H1 (cell line): Measurements from ENCODE around the gene CNOT8.

ENCODE experiments used
- ATF2 ChIP-seq: IDR thresholded peaks from 2 replicates; pipeline ENCODE4 v1.6.1; 2012; ENCODE audit warnings: low read length, inconsistent platforms
- BRCA1 ChIP-seq: IDR thresholded peaks from 2 replicates; pipeline ENCODE4 v1.6.1; 2012; ENCODE audit warnings: low read depth, low read length, improper control_type of control experiment
- CEBPB ChIP-seq: IDR thresholded peaks from 2 replicates; pipeline ENCODE4 v1.6.1; 2012; ENCODE audit warnings: low read depth, low read length
- CTCF ChIP-seq, 3 experiments: IDR thresholded peaks; 1 replicate in 2 of 3; 2 replicates in 1 of 3; pipeline versions ENCODE4 v1.5.1 to v1.6.1; 2011; ENCODE audit warnings: low read length in 3 of 3, mild to moderate bottlenecking in 3 of 3, inconsistent platforms in 2 of 3, low read depth in 1 of 3, moderate library complexity in 1 of 3; ENCODE audit not compliant: insufficient read depth in 1 of 3; ENCODE audit errors: control extremely low read depth in 1 of 3
- EP300 ChIP-seq, 2 experiments: IDR thresholded peaks; 1 replicate in 1 of 2; 2 replicates in 1 of 2; pipeline ENCODE4 v1.6.1; 2011 to 2012; ENCODE audit warnings: low read depth in 2 of 2, low read length in 2 of 2, mild to moderate bottlenecking in 2 of 2, borderline replicate concordance in 1 of 2, inconsistent platforms in 1 of 2, moderate library complexity in 1 of 2
- EZH2 ChIP-seq: fragments of 200-600 bp; sonication (generic); IDR thresholded peaks from 2 replicates; pipeline ENCODE4 v1.7.1; 2012; ENCODE audit warnings: low read depth, mild to moderate bottlenecking, moderate library complexity, low read length, inconsistent platforms; ENCODE audit not compliant: severe bottlenecking
- GABPA ChIP-seq: IDR thresholded peaks from 2 replicates; pipeline ENCODE4 v1.6.1; 2011; ENCODE audit warnings: mild to moderate bottlenecking, low read length, moderate library complexity, borderline replicate concordance; ENCODE audit not compliant: insufficient read depth
- MAFK ChIP-seq: IDR thresholded peaks from 2 replicates; pipeline ENCODE4 v1.6.1; 2012; ENCODE audit warnings: low read depth, mild to moderate bottlenecking, improper control_type of control experiment, low read length
- POLR2A ChIP-seq, 2 experiments: IDR thresholded peaks; 1 replicate in 1 of 2; 2 replicates in 1 of 2; pipeline ENCODE4 v1.6.1; 2011; ENCODE audit warnings: low read depth in 2 of 2, low read length in 2 of 2, mild to moderate bottlenecking in 2 of 2; ENCODE audit errors: control extremely low read depth in 1 of 2
- RNF2 ChIP-seq: fragments of 200-900, 300-1000 bp; sonication (generic); IDR thresholded peaks from 2 replicates; pipeline ENCODE4 v1.7.1; 2016; ENCODE audit warnings: borderline replicate concordance, low read depth, mild to moderate bottlenecking, antibody characterized with exemption, low read length; ENCODE audit not compliant: poor library complexity, severe bottlenecking; ENCODE audit errors: missing control alignments
- RXRA ChIP-seq: IDR thresholded peaks from 2 replicates; pipeline ENCODE4 v1.6.1; 2011; ENCODE audit warnings: low read depth, mild to moderate bottlenecking, low read length, moderate library complexity; ENCODE audit not compliant: insufficient read depth
- SIN3A ChIP-seq, 2 experiments: IDR thresholded peaks in 1 of 2; conservative IDR thresholded peaks in 1 of 2; 2 replicates each; pipeline ENCODE4 v1.6.1; 2011 to 2012; ENCODE audit warnings: low read length in 2 of 2, improper control_type of control experiment in 1 of 2, low read depth in 1 of 2, mild to moderate bottlenecking in 1 of 2
- USF2 ChIP-seq: IDR thresholded peaks from 2 replicates; pipeline ENCODE4 v1.6.1; 2011; ENCODE audit warnings: low read length, improper control_type of control experiment

GRCh38 chr5:154895606-154896561, 37.5 kb downstream of the CNOT8 start:
- TF ChIP-seq POLR2A (IDR thresholded peaks at IDR 0.05; ENCODE audit: control extremely low read depth in 1 of 2, low read depth in 2 of 2, low read length in 2 of 2) (no peak), RNF2 (no peak), RXRA (no peak), GABPA (no peak), EZH2 (no peak), CTCF (IDR thresholded peaks at IDR 0.05; ENCODE audit: control extremely low read depth in 1 of 3, insufficient read depth in 1 of 3, low read depth in 1 of 3, low read length in 3 of 3) (no peak), EP300 (IDR thresholded peaks at IDR 0.05; ENCODE audit: borderline replicate concordance in 1 of 2, low read depth in 2 of 2, low read length in 2 of 2) (no peak), MAFK (no peak), BRCA1 (no peak), USF2 (no peak), ATF2 (no peak), CEBPB (no peak), SIN3A (conservative IDR thresholded peaks at IDR 0.05 in 1 of 2, IDR thresholded peaks at IDR 0.05 in 1 of 2; ENCODE audit: low read depth in 1 of 2, low read length in 2 of 2) (no peak)
